ENCODE results near the gene SIGLEC10.
"Not testable (repeated sequence)": the region's sequence is repeated elsewhere in the genome, so short reads cannot be mapped to it uniquely, and the experiment has no call there.

Gene SIGLEC10

GRCh38 chr19:51427201-51427600 lies 9.8 kb upstream of the SIGLEC10 start:
- DNase-seq (ENCODE audit: low read depth, low spot score) = no peak
- CTCF ChIA-PET = no interaction called here
- TF ChIP-seq CTCF (IDR thresholded peaks at IDR 0.05; ENCODE audit: insufficient read depth, low read length, missing control alignments) = no peak
- POLR2A ChIA-PET = no interaction called here
- no peak overlapping the region for H3K4me3 ChIP-seq (ENCODE audit: low read depth, low read length)

GRCh38 chr19:51422053-51422448 lies 4.6 kb upstream of the SIGLEC10 start:
- CTCF ChIA-PET = interaction anchor here (0.6 to 2.7 kb wide), 18 partner anchors 14 to 239 kb away, joined by 3 to 26 read pairs (median 4); no protein-coding TSS in a partner anchor
- POLR2A ChIA-PET = no interaction called here
- TF ChIP-seq CTCF (IDR thresholded peaks at IDR 0.05; ENCODE audit: insufficient read depth, low read length, missing control alignments) = peak; percentile 96
- no peak for DNase-seq (ENCODE audit: low read depth, low spot score)
- no peak overlapping the region for H3K4me3 ChIP-seq (ENCODE audit: low read depth, low read length)

GRCh38 chr19:51421229-51422052 lies 4.0 kb upstream of the SIGLEC10 start:
- DNase-seq (ENCODE audit: low read depth, low spot score) = no peak
- H3K4me3 ChIP-seq (ENCODE audit: low read depth, low read length) = no peak overlapping the region
- POLR2A ChIA-PET = no interaction called here
- CTCF ChIA-PET = interaction anchor here (0.6 to 2.7 kb wide), 21 partner anchors 13 to 239 kb away, joined by 3 to 26 read pairs (median 3); no protein-coding TSS in a partner anchor
- no peak for TF ChIP-seq CTCF (IDR thresholded peaks at IDR 0.05; ENCODE audit: insufficient read depth, low read length, missing control alignments)

- DNase-seq (ENCODE audit: low read depth, low spot score); H3K4me3 ChIP-seq (ENCODE audit: low read depth, low read length); POLR2A ChIA-PET: not testable (repeated sequence)
- CTCF ChIA-PET = interaction anchor here (0.9 to 2.7 kb wide), 9 partner anchors 13 to 240 kb away, joined by 3 to 26 read pairs (median 5); no protein-coding TSS in a partner anchor
Measured at GRCh38 chr19:51420511-51420910, 3.1 kb upstream of the SIGLEC10 start.

GRCh38 chr19:51418707-51419106 lies 1.3 kb upstream of the SIGLEC10 start:
- CTCF ChIA-PET = interaction anchor here (1.2 to 1.3 kb wide), 2 partner anchors 11 to 96 kb away, joined by 3 read pairs; no protein-coding TSS in a partner anchor

GRCh38 chr19:51417810-51418157 lies 342 bp upstream of the SIGLEC10 start:
- POLR2A ChIA-PET = no interaction called here
- TF ChIP-seq CTCF (IDR thresholded peaks at IDR 0.05; ENCODE audit: insufficient read depth, low read length, missing control alignments) = no peak
- no peak for DNase-seq (ENCODE audit: low read depth, low spot score)
- CTCF ChIA-PET = interaction anchor here (1.0 to 1.5 kb wide), 4 partner anchors 10 to 22 kb away, joined by 3 to 4 read pairs (median 4); no protein-coding TSS in a partner anchor
- H3K4me3 ChIP-seq (ENCODE audit: low read depth, low read length) = no peak overlapping the region

More at GRCh38 chr19:51418707-51419106, 1.3 kb upstream of the SIGLEC10 start:
- TF ChIP-seq CTCF (IDR thresholded peaks at IDR 0.05; ENCODE audit: insufficient read depth, low read length, missing control alignments) = no peak
- H3K4me3 ChIP-seq (ENCODE audit: low read depth, low read length) = no peak overlapping the region
- POLR2A ChIA-PET = no interaction called here
- no peak for DNase-seq (ENCODE audit: low read depth, low spot score)

- CTCF ChIA-PET = not testable (repeated sequence)
Measured at GRCh38 chr19:51416422-51416821, 1.0 kb downstream of the SIGLEC10 start.

More at GRCh38 chr19:51416422-51416821, 1.0 kb downstream of the SIGLEC10 start:
- POLR2A ChIA-PET; DNase-seq (ENCODE audit: low read depth, low spot score); H3K4me3 ChIP-seq (ENCODE audit: low read depth, low read length): not testable (repeated sequence)

Measured in AG04449 (cell line).